ENCODE measurements around the gene TMEM80.
"Not testable (repeated sequence)": the region's sequence is repeated elsewhere in the genome, so short reads cannot be mapped to it uniquely, and the experiment has no call there.

The TMEM80 gene

DNA sequence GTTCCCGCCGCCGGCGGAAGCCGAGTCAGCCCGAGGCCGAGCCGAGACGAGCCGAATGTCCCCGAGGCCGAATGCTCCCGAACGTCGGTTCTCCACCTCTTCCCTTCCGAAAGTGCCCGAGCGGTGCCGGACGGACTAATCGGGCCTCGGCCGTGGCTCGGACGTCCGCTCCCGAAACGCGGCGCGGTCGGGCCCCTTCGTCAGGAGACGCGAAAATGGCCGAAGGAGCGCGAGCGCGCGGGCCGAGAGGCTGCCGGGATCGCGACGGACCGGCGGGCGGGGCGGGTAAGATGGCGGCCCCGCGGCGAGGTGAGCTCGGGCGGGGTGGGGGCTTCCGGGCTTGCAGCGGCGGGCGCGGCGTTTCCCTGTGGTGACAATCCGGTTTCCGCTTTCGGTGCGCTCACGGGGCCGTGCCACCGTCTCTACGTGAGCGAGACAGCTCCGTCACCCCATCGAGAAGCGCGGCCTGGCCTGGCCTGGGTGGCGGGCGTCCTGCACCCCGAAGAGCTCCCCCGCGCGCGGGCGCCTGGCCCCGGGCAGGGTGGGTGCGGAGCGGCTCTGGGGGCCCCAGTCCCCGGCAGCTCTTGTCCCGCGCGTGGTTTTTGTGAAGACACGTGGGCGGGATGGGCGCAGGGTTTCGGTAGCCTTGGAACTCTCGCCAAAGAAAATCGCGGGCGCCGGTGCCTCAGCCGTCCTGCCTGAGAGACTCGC, at the start of gene TMEM80:
Gene TMEM80 (plus strand): TSS at position 279 of the 711 bp plus-strand sequence. CDS start 12 bp downstream, at position 291.
- DNase-seq (ENCODE audit: low read depth), result peak; percentile 98
- peak within 1 kb of the TSS; percentile 63 for H3K4me3 ChIP-seq (replicated peaks; ENCODE audit: low read depth, low read length)
- TF ChIP-seq, protein P1, sequence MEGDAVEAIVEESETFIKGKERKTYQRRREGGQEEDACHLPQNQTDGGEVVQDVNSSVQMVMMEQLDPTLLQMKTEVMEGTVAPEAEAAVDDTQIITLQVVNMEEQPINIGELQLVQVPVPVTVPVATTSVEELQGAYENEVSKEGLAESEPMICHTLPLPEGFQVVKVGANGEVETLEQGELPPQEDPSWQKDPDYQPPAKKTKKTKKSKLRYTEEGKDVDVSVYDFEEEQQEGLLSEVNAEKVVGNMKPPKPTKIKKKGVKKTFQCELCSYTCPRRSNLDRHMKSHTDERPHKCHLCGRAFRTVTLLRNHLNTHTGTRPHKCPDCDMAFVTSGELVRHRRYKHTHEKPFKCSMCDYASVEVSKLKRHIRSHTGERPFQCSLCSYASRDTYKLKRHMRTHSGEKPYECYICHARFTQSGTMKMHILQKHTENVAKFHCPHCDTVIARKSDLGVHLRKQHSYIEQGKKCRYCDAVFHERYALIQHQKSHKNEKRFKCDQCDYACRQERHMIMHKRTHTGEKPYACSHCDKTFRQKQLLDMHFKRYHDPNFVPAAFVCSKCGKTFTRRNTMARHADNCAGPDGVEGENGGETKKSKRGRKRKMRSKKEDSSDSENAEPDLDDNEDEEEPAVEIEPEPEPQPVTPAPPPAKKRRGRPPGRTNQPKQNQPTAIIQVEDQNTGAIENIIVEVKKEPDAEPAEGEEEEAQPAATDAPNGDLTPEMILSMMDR (IDR thresholded peaks at IDR 0.05; ENCODE audit: low read length, missing control alignments), result no peak

- H3K4me3 ChIP-seq (replicated peaks; ENCODE audit: low read depth, low read length), result no peak overlapping the region
- TF ChIP-seq, protein P1 (IDR thresholded peaks at IDR 0.05; ENCODE audit: low read length, missing control alignments), result no peak
- DNase-seq (ENCODE audit: low read depth), result no peak
These were observed 49.4 kb upstream of the TMEM80 start for GRCh38 chr11:646214-646613.

DNA sequence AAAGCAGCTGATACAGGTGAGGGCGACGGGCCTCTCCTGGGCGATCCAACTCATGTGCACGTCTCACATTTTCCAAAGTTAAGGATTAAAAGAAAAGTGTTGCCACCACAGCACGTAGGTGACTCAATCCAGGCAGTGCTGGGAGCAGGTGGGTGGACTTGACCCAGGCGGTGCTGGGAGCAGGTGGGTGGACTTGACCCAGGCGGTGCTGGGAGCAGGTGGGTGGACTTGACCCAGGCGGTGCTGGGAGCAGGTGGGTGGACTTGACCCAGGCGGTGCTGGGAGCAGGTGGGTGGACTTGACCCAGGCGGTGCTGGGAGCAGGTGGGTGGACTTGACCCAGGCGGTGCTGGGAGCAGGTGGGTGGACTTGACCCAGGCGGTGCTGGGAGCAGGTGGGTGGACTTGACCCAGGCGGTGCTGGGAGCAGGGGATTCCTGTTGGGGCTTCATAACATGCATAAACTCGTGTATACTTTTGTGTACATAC, 47.9 kb upstream of the TMEM80 start:
- not testable (repeated sequence) for DNase-seq (ENCODE audit: low read depth); H3K4me3 ChIP-seq (replicated peaks; ENCODE audit: low read depth, low read length)

DNA sequence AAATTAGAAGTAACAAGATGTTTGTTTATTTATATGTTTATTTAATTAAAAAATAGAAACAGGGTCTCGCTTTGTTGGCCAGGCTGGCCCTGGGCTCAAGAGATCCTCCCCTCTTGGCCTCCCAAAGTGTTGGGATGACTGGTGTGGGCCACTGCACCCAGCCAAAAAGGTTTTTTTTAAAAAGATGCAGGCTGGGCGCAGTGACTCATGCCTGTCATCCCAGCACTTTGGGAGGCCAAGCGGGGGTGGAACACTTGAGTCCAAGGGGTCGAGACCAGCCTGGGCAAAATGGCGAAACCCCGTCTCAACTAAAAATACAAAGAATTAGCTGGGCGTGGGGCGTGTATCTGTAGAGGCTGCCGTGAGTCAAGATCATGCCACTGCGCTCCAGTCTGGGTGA, 45.1 kb upstream of the TMEM80 start:
- TF ChIP-seq, protein P1 (IDR thresholded peaks at IDR 0.05; ENCODE audit: low read length, missing control alignments), result no peak
- no peak overlapping the region for H3K4me3 ChIP-seq (replicated peaks; ENCODE audit: low read depth, low read length)
- no peak for DNase-seq (ENCODE audit: low read depth)

DNA sequence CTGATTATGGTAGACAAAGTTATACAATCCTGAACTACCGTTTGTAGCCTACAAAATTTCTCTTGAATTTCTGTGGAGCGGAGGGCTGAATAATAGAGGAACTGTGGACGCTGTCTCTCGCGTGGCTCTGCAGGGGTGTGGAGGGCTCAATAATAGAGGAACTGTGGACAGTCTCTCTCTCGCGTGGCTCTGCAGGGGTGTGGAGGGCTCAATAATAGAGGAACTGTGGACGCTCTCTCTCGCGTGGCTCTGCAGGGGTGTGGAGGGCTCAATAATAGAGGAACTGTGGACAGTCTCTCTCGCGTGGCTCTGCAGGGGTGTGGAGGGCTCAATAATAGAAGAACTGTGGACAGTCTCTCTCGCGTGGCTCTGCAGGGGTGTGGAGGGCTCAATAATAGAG, 42.5 kb upstream of the TMEM80 start:
- DNase-seq (ENCODE audit: low read depth); H3K4me3 ChIP-seq (replicated peaks; ENCODE audit: low read depth, low read length): not testable (repeated sequence)

DNA sequence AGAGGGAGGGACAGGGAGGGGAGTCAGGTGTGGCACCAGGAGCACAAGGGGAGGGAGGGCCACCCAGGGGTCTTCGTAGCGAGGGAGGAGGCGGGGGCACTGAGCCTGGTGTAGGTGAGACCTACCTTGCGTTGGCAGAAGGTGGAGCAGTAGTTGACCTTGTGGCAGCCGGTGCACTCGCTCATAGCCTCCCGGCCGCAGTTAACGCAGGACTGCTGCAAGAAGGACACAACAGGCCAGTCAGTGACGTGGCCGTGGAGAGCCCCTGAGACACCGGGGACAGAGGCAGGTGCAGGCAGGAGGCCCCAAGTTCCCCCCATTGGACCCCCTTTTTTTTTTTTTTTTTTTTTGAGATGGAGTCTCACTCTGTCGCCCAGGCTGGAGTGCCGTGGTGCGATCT, 41.8 kb upstream of the TMEM80 start:
- DNase-seq (ENCODE audit: low read depth), result no peak
- no peak overlapping the region for H3K4me3 ChIP-seq (replicated peaks; ENCODE audit: low read depth, low read length)
- TF ChIP-seq, protein P1 (IDR thresholded peaks at IDR 0.05; ENCODE audit: low read length, missing control alignments), result no peak

DNA sequence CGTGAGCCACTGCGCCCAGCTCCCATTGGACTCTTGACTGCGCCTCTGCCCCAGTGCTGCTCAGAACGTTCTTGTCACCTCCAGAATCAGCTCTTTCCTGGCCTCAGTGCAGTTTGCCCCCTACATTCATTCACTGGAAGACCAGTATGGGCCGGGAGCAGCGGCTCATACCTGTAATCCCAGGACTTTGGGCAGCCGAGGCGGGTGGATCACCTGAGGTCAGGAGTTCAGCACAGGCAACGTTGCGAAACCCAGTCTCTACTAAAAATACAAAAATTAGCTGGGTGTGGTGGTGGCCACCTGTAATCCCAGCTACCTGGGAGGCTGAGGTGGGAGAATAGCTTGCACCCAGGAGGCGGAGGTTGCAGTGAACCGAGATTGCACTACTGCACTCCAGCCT, 41.2 kb upstream of the TMEM80 start:
- not testable (repeated sequence) for H3K4me3 ChIP-seq (replicated peaks; ENCODE audit: low read depth, low read length); DNase-seq (ENCODE audit: low read depth)

DNA sequence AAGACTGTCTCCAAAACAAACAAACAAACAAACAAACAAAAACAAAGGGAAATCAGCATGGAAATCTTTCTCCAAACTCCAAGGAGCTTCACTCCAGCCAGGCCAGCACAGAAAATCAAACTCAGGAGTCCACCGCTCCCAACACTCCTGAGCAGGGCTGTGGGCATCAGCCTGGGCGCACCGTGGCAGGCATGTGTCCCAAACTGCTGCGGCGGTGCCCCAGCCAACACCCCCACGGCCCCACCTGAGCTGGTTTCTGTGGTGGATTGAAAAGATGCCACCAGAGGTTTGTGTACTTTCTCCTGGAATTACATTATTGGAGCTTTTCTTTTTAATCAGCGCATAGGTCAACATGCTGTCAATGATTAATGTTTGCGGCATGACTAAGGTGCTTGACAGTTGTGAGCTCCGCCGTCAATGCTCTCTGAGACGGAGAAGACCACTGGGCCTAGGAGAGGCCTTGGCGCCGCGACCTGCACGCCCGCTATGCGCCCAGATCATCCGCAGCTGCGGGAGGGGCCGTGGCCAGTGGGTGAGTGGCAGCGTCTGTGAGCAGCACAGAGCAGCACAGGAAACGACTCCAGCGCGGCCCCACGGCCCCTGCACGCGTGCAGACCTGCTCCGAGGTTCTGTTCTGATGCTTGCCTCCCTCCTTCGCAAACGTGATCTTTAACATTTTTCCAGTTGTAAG, 40.4 kb upstream of the TMEM80 start:
- H3K4me3 ChIP-seq (replicated peaks; ENCODE audit: low read depth, low read length), result no peak overlapping the region
- DNase-seq (ENCODE audit: low read depth), result no peak
- TF ChIP-seq, protein P1 (IDR thresholded peaks at IDR 0.05; ENCODE audit: low read length, missing control alignments), result no peak
